Measurements from ENCODE around the gene LPIN2.

LPIN2 gene

GRCh38 chr18:2978661-2979106, 34.3 kb downstream of the LPIN2 start:
- no peak for DNase-seq

- no peak for DNase-seq
Observed at GRCh38 chr18:2978208-2978607, 34.7 kb downstream of the LPIN2 start.

GRCh38 chr18:2976218-2977132, 36.5 kb downstream of the LPIN2 start:
- no peak for DNase-seq

GRCh38 chr18:2974731-2975130, 38.2 kb downstream of the LPIN2 start:
- DNase-seq: no peak

GRCh38 chr18:2971741-2972552, 41.0 kb downstream of the LPIN2 start:
- peak; percentile 60 to 66 for DNase-seq

- peak; percentile 32 to 42 for DNase-seq
Observed at GRCh38 chr18:2970772-2971659, 41.9 kb downstream of the LPIN2 start.

GRCh38 chr18:2970344-2970743, 42.6 kb downstream of the LPIN2 start:
- no peak for DNase-seq

- DNase-seq: no peak
Observed at GRCh38 chr18:2969695-2970094, 43.2 kb downstream of the LPIN2 start.

GRCh38 chr18:2968606-2969005, 44.3 kb downstream of the LPIN2 start:
- no peak for DNase-seq

GRCh38 chr18:2967820-2968219, 45.1 kb downstream of the LPIN2 start:
- DNase-seq: no peak

- no peak for DNase-seq
Observed at GRCh38 chr18:2967357-2967756, 45.6 kb downstream of the LPIN2 start.

GRCh38 chr18:2966560-2966959, 46.4 kb downstream of the LPIN2 start:
- DNase-seq: no peak

- DNase-seq: no peak
Observed at GRCh38 chr18:2965797-2966196, 47.1 kb downstream of the LPIN2 start.

- no peak for DNase-seq
Observed at GRCh38 chr18:2964361-2965010, 48.5 kb downstream of the LPIN2 start.

All from activated CD4-positive, alpha-beta T cell treated with anti-CD3 and anti-CD28 coated beads for 4 hours (primary cell).